NCI-H2081 treated with DMSO at 0.1 percent for 48 hours (cell line): ENCODE data around the gene NPTXR.
"Not testable (repeated sequence)": the region's sequence is repeated elsewhere in the genome, so short reads cannot be mapped to it uniquely, and the experiment has no call there.

ENCODE experiments used
- DNase-seq: peaks from one replicate; lab custom pipeline; 2025; lab: John Stamatoyannopoulos, UW

NPTXR gene

GRCh38 chr22:38868886-38869381, 25.1 kb upstream of the NPTXR start:
- no peak for DNase-seq

GRCh38 chr22:38868286-38868721, 24.5 kb upstream of the NPTXR start:
- no peak for DNase-seq

- DNase-seq, result no peak
These were observed 23.9 kb upstream of the NPTXR start for GRCh38 chr22:38867471-38868285.

GRCh38 chr22:38867124-38867455, 23.3 kb upstream of the NPTXR start:
- DNase-seq, result no peak

GRCh38 chr22:38866399-38867123, 22.7 kb upstream of the NPTXR start:
- no peak for DNase-seq

GRCh38 chr22:38866024-38866398, 22.2 kb upstream of the NPTXR start:
- no peak for DNase-seq

- no peak for DNase-seq
These were observed 21.6 kb upstream of the NPTXR start for GRCh38 chr22:38865201-38866023.

GRCh38 chr22:38864361-38865191, 20.7 kb upstream of the NPTXR start:
- no peak for DNase-seq

GRCh38 chr22:38863531-38864131, 19.8 kb upstream of the NPTXR start:
- DNase-seq, result no peak

GRCh38 chr22:38862375-38863329, 18.8 kb upstream of the NPTXR start:
- DNase-seq, result no peak

- DNase-seq, result no peak
These were observed 18.1 kb upstream of the NPTXR start for GRCh38 chr22:38861927-38862326.

GRCh38 chr22:38861170-38861876, 17.5 kb upstream of the NPTXR start:
- DNase-seq, result no peak

- no peak for DNase-seq
These were observed 16.7 kb upstream of the NPTXR start for GRCh38 chr22:38860283-38861169.

GRCh38 chr22:38859581-38860282, 15.9 kb upstream of the NPTXR start:
- no peak for DNase-seq

- no peak for DNase-seq
These were observed 14.7 kb upstream of the NPTXR start for GRCh38 chr22:38858492-38858891.

- DNase-seq, result not testable (repeated sequence)
These were observed 10.6 kb upstream of the NPTXR start for GRCh38 chr22:38854476-38854875.

- not testable (repeated sequence) for DNase-seq
These were observed 10.1 kb upstream of the NPTXR start for GRCh38 chr22:38853883-38854282.
